ENCODE measurements around the gene ALOX5.

DNA sequence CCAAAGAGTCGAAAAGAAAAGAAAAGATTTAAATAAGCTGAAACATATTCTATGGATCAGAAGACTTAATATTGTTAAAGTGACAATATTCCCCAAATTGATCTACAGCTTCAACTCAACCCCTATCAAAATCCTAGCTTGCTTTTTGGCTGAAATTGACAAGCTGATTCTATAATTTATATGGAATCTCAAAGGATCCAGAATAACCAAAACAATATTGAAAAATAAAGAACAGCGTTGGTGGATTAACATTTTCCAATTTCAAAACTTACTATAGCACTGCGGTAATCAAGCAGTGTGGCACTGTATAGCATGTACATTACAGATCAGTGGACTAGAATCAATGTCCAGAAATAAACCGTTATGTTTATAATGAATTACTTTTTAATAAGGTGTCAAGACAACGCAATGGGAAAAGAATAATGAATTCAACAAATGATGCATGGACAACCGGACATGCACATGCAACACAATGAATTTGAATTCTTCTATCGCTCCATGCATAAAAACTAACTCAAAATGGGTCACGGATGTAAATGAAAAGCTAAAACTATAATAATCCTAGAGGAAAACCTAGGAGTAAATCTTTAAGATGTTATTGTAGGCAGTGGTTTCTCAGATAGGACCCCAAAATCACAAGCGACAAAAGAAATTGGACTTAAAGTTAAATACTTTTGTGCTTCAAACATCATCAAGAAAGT is 1.6 kb upstream of the ALOX5 start:
- TF ChIP-seq POLR2A (IDR thresholded peaks at IDR 0.05) (no peak), CTCF (IDR thresholded peaks at IDR 0.05) (no peak)

All from body of pancreas (tissue), 4 donors.